Smooth muscle cell (in vitro differentiated cells): ENCODE results near the gene FDXACB1. TPM values are rescaled to one million over a fixed set of nuclear protein-coding genes. Genes with fewer than 3 reads are reported as not detected.

Source experiments
- DNase-seq: peaks from one replicate; lab custom pipeline; 2025; ENCODE audit not compliant: unreplicated experiment; lab: John Stamatoyannopoulos, UW
- H2AFZ ChIP-seq: fragments of 200-600 bp; sonication (generic); 2 replicates; pipeline ENCODE4 v1.6.0; 2016; ENCODE audit warnings: antibody characterized with exemption, low read depth, mild to moderate bottlenecking
- H3F3A ChIP-seq: fragments of 200-600 bp; sonication (generic); 2 replicates; pipeline ENCODE4 v1.6.0; 2017; ENCODE audit warnings: antibody characterized with exemption, low read depth
- H3K27ac ChIP-seq: fragments of 200-600 bp; sonication (generic); 2 replicates; pipeline ENCODE4 v1.5.1; 2016; ENCODE audit warnings: low read depth, mild to moderate bottlenecking
- H3K27me3 ChIP-seq: fragments of 200-600 bp; sonication (generic); 2 replicates; pipeline ENCODE4 v1.6.1; 2016; ENCODE audit warnings: low read depth, mild to moderate bottlenecking
- H3K36me3 ChIP-seq: fragments of 200-600 bp; sonication (generic); 2 replicates; pipeline ENCODE4 v1.5.1; 2016; ENCODE audit warnings: low read depth
- H3K4me1 ChIP-seq: fragments of 200-600 bp; sonication (generic); 2 replicates; pipeline ENCODE4 v1.5.1; 2016; ENCODE audit warnings: low read depth
- H3K4me2 ChIP-seq: fragments of 200-600 bp; sonication (generic); 2 replicates; pipeline ENCODE4 v1.6.0; 2016; ENCODE audit warnings: mild to moderate bottlenecking
- H3K4me3 ChIP-seq: fragments of 200-600 bp; sonication (generic); 2 replicates; pipeline ENCODE4 v1.5.1; 2016; ENCODE audit warnings: mild to moderate bottlenecking
- H3K79me2 ChIP-seq: fragments of 200-600 bp; sonication (generic); 2 replicates; pipeline ENCODE4 v1.6.0; 2016; ENCODE audit warnings: low read depth, mild to moderate bottlenecking
- H3K9ac ChIP-seq: fragments of 200-600 bp; sonication (generic); 2 replicates; pipeline ENCODE4 v1.6.0; 2016; ENCODE audit warnings: low read depth
- H3K9me3 ChIP-seq: fragments of 200-600 bp; sonication (generic); replicated peaks from 2 replicates; pipeline ENCODE4 v1.5.1; 2016; ENCODE audit warnings: low read depth
- H4K20me1 ChIP-seq: fragments of 200-600 bp; sonication (generic); 2 replicates; pipeline ENCODE4 v1.6.0; 2016; ENCODE audit warnings: low read depth
- CTCF ChIP-seq: fragments of 200-600 bp; sonication (generic); IDR thresholded peaks from 2 replicates; pipeline ENCODE4 v1.5.1; 2017; ENCODE audit warnings: borderline replicate concordance, mild to moderate bottlenecking, antibody characterized with exemption; ENCODE audit not compliant: insufficient read depth, poor library complexity, severe bottlenecking
- WGBS: methylation state at CpG from one replicate; pipeline ENCODE4 v1.1.7; 2016; ENCODE audit warnings: low lambda C conversion rate; 5-methylcytosine and 5-hydroxymethylcytosine counted together
- polyA plus RNA-seq: library from polyadenylated mRNA; unstranded; fragments of >200 nt; fragmentation: Nextera tagmentation; extraction: Ambion mirVana; gene quantifications from 2 replicates; pipeline ENCODE4 v1.2.1, GENCODE V29; 2016
- total RNA-seq: library from RNA; depleted of rRNA; stranded (reverse); fragments of >200 nt; gene quantifications from 2 replicates; pipeline ENCODE4 v1.2.3, GENCODE V29; 2014

Gene FDXACB1
- total and polyA plus RNA-seq, 2 experiments from 2014 or later, result 2.1 TPM

DNA sequence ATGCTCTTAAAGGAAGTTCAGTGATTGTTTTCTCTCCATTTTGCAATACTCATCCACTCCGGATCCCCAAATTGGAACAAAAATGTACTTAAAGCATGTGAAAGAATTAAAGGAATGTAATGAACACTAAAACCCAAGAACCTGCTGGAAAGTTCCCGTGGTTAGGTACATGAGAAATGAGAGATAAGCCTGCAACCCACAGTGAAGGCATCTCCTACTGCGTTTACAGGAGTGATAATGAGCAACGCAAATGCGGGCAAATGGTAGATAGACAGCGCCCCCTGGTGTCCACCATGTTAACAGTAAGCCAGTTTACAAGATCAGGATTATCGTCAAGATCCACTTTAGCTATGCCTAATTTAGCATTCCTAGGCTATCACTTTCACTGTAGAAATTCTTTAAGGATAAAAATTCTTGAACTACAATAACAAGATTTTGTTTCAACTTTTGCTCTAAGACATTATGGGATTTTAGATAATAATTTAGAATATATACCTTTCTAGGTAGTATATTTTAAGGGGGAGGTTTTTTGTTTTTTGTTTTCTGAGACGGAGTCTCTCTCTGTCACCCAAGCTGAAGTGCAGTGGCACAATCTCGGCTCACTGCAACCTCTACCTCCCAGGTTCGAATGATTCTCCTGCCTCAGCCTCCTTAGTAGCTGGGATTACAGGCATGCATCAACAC is 37.5 kb downstream of the FDXACB1 start:
- no peaks in the 10 kb centered on the region for H3K27me3 ChIP-seq
- H3F3A ChIP-seq, result peaks cover 4% of the 10 kb centered on the region
- no peaks in the 10 kb centered on the region for H3K36me3 ChIP-seq
- no peaks in the 10 kb centered on the region for H3K9me3 ChIP-seq
- WGBS, result 29% methylated on average over 10 of the region's 10 CpGs
- H3K27ac ChIP-seq, result no peak overlapping the region
- no peak overlapping the region for H3K4me3 ChIP-seq
- peaks cover 15% of the 10 kb centered on the region for H3K4me1 ChIP-seq
- peak; percentile 84 for TF ChIP-seq CTCF
- no peak overlapping the region for H2AFZ ChIP-seq
- H3K4me2 ChIP-seq, result peak overlapping the region; percentile 61
- peaks cover 3% of the 10 kb centered on the region for H4K20me1 ChIP-seq
- peak; percentile 38 for DNase-seq
- no peaks in the 10 kb centered on the region for H3K79me2 ChIP-seq
- H3K9ac ChIP-seq, result no peak overlapping the region

DNA sequence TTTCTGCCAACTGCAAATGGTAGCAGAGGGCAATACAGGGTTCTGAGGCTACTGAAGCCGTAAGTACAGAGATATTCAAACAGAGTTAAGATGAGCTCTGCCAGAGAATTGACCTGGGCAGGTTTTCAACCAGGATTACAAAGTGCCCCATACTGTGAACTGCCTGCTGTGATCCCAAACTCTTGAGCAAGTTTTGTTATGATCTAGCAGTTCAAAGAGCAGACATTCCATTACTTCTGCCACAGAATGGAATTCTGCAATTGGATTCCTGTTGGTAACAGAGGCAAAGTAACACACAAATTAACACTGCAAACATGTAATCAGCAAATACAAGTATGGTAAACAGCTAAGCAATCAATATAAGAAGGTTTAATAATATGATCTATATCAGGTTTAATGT is 38.8 kb downstream of the FDXACB1 start:
- no peak overlapping the region for H3K27ac ChIP-seq
- DNase-seq, result no peak
- no peaks in the 10 kb centered on the region for H3F3A ChIP-seq
- H3K4me2 ChIP-seq, result no peak overlapping the region
- no peaks in the 10 kb centered on the region for H3K9me3 ChIP-seq
- no peaks in the 10 kb centered on the region for H3K27me3 ChIP-seq
- peaks cover 12% of the 10 kb centered on the region for H3K4me1 ChIP-seq
- H4K20me1 ChIP-seq, result no peaks in the 10 kb centered on the region
- no peaks in the 10 kb centered on the region for H3K79me2 ChIP-seq
- no peak overlapping the region for H3K9ac ChIP-seq
- H3K4me3 ChIP-seq, result no peak overlapping the region
- no peak overlapping the region for H2AFZ ChIP-seq
- peaks cover 5% of the 10 kb centered on the region for H3K36me3 ChIP-seq
- TF ChIP-seq CTCF, result no peak
- 94% methylated on average over 1 of the region's 1 CpG for WGBS

- H2AFZ ChIP-seq, result no peak overlapping the region
- H3K79me2 ChIP-seq, result no peaks in the 10 kb centered on the region
- whole genome bisulfite sequencing, result 96% methylated on average over 5 of the region's 5 CpGs
- H4K20me1 ChIP-seq, result no peaks in the 10 kb centered on the region
- H3K36me3 ChIP-seq, result peaks cover 6% of the 10 kb centered on the region
- H3K9me3 ChIP-seq, result no peaks in the 10 kb centered on the region
- H3F3A ChIP-seq, result no peaks in the 10 kb centered on the region
- no peak overlapping the region for H3K4me2 ChIP-seq
- H3K27ac ChIP-seq, result no peak overlapping the region
- TF ChIP-seq CTCF, result no peak
- H3K27me3 ChIP-seq, result no peaks in the 10 kb centered on the region
- H3K4me1 ChIP-seq, result peaks cover 12% of the 10 kb centered on the region
- no peak for DNase-seq
- H3K9ac ChIP-seq, result no peak overlapping the region
- no peak overlapping the region for H3K4me3 ChIP-seq
Observed at GRCh38 chr11:111838054-111838453, 40.9 kb downstream of the FDXACB1 start.

GRCh38 chr11:111837366-111837891 is 41.5 kb downstream of the FDXACB1 start:
- Histone ChIP-seq H3K9ac (no peak overlapping the region), H3K27me3 (no peaks in the 10 kb centered on the region), H3K4me1 (peaks cover 12% of the 10 kb centered on the region), H3K9me3 (no peaks in the 10 kb centered on the region), H3K36me3 (peaks cover 6% of the 10 kb centered on the region), H3K27ac (peak overlapping the region; percentile 46), H4K20me1 (no peaks in the 10 kb centered on the region), H3K79me2 (no peaks in the 10 kb centered on the region), H3F3A (no peaks in the 10 kb centered on the region), H3K4me3 (no peak overlapping the region), H3K4me2 (no peak overlapping the region), H2AFZ (no peak overlapping the region)
- TF ChIP-seq CTCF, result no peak
- no peak for DNase-seq
- WGBS, result 94% methylated on average over 5 of the region's 5 CpGs
